HG03103 (cell line): ENCODE measurements around the gene TSPYL1.

Source experiments
- ATAC-seq: cut with Tn5 transposase; IDR thresholded peaks from one replicate; pipeline ENCODE4 v1.9.1; 2021; ENCODE audit warnings: low read depth; ENCODE audit not compliant: unreplicated experiment

TSPYL1 gene

DNA sequence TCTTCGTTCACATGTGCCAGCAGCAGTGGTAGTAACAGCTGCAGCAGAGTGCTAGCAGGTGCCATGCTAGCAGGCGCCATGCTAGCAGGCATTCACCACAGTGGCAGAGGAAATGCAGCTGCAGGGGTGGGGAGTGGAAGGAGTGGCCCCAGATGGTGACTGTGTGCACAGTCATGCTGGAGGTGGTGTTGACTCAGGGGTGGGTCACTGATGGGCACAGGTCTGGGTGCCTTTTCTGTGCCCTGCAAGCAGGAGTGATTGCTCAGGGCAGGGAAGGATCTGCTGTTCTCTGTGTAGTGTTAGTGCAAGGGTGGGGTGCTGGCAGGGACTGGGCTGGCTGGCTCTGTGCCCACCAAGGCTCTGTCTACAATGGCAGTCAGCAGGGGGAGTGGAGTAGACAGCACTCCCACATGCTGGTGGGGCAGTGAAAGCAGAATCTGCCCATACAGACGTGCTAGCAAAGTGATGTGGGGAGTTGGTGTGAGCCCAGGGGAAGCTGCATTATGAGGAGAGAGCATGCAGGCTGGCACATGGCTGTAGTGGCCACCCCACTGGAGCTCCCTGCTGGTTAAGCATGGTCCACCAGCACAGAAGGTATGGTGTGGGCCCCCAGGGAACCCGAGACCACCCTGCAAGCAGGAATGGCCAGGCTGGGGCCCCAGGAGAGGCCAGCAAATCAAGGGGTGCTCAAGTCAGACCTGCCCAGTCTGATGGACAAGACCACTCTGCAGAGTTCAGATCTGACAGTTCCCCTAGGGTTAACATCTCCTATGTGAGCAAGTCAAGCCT lies 14.5 kb downstream of the TSPYL1 start:
- no peak for ATAC-seq

DNA sequence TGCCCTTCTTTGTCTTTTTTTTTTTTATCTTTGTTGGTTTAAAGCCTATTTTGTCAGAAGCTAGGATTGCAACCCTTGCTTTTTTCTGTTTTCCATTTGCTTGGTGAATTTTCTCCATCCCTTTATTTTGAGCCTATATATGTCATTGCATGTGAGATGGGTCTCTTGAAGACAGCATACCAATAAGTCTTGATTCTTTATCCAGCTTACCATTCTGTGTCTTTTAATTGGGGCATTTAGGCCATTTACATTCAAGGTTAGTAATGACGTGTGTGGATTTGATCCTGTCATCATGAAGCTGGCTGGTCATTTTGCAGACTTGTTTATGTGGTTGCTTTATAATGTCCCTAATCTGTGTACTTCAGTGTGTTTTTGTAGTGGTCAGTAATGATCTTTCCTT lies 16.4 kb downstream of the TSPYL1 start:
- no peak for ATAC-seq

DNA sequence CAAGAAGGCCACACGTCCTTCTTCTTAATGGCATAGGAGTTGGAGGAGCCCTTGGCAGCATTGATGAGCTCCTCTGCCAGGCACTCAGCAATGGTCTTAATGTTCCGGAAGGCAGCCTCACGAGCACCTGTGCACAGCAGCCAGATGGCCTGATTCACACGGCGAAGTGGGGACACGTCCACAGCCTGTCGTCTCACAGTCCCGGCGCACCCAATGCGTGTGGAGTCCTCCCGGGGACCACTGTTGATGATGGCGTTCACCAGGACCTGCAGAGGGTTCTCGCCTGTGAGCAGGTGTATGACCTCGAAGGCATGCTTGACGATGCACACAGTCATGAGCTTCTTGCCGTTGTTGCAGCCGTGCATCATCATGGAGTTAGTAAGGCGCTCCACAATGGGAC lies 21.2 kb downstream of the TSPYL1 start:
- no peak for ATAC-seq

DNA sequence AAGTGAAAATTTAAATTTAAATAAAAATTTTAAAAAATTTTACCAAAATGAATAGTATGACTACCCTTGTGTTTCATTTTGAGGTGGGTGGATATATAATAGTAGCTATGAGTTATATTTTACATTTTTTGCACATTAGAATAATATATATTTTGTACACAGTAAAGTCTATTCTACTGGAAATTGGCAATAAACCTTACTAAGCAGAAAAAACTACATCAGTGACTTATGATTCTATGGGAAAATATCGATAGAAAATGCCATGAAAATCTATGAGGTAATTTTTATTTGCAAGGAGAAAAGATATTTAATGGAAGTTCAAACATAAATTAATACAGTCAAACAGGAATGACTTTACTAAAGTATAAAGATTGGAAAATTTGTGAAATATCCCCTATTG lies 23.0 kb downstream of the TSPYL1 start:
- no peak for ATAC-seq

DNA sequence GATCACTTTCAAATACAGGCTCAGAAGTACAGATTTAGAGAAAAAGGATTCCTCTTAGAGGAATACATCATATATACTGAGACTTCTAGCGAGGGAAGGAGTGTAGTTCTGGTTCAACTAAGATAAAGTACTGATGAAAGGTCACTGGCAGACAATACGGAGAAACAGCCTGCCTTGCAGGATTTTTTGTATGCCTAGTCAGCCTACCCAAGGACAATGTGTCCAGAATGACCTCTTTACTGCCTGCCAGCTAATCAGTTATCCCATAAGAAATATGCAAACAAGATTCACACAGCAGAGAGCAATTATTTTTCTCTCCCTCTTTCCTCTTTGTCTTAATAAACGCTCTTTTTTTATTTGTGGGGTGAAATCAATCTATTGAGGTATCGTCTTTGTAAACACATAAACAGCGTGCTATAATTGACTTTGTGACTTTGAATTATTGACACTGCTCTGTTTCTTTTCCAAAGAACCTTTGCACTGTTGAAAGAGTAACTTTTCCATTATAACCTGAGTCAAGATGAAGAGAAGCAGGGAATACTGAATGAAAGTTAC lies 24.4 kb downstream of the TSPYL1 start:
- ATAC-seq, result no peak

DNA sequence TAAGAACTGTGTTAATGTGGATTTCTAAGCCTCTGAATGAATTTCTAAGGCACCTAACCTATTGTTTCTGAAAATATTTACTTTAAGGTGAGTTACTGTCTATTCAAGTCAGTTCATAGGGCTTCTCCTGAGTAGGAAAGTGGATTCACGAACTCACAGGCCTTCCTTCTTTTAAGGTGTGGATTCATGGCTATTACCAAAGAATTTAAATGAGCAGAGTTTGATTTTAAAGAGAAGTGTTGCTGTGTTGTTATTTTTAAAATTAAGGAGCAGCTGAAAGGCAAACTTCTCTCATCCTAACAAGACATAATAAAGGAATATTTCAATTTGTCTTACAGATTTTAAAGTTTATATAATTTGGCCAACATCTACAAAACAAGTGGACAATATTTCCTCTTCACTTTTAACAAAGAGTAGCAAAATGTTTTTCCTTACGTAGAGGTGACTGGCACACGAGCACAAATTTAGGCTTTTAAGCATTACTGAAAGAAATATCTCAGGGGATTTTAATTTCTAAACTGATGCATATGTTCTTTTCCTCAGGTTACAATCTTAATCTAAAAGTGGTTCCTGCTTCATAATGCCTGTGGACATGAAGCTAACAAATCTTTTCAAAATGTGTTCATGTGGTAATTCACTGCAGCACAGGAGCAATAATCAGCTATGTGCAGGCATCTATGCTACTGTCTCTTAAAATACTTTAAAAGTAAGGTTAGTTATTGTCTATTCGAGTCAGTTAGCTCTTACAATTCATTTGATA lies 25.3 kb downstream of the TSPYL1 start:
- ATAC-seq, result peak; percentile 20

DNA sequence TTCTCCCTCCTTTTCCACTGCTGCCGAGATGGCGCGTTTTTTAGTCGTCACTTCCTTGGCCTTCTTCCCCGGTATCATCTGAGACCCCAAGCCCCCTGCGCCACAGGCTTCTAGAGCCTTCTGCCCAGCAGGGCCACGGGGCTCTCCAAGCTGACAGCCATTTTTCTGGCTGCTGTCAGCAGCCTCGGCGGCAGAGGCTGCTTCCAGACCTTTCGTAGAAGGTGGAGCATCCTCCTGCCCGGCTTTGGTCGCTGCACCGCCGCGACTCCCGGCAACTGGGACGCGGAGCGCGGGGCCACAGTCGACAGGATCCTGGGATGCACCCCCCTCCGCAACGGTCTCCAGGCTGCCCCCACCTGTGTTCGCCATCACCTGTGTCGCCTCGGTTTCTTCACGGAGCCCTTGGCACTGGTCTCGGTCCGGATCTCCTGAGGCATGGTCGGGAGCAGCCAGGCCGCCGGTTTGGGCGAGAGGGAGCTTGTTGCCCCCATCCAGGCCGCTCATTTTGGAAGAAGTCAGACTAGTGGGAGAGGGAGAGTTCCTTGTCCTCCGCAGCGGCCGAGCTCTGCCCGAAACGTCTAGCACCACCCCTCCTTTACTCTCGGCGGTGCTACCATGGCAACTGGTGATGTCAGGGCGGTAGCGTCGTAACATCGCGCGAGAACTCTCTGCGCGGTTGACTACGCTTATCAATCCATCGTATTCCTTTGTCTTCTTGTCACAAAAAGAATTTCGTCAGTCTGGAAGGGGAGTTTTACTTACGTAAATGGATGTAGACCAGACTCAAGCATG lies 26.0 kb downstream of the TSPYL1 start, which contains the start of gene TSPYL4:
Gene TSPYL4 (minus strand): TSS at position 571 of the 792 bp plus-strand sequence. CDS start 67 bp downstream, at position 504.
- peak; percentile 100 for ATAC-seq

GRCh38 chr6:116253188-116253504 lies 26.6 kb downstream of the TSPYL1 start:
- no peak for ATAC-seq

DNA sequence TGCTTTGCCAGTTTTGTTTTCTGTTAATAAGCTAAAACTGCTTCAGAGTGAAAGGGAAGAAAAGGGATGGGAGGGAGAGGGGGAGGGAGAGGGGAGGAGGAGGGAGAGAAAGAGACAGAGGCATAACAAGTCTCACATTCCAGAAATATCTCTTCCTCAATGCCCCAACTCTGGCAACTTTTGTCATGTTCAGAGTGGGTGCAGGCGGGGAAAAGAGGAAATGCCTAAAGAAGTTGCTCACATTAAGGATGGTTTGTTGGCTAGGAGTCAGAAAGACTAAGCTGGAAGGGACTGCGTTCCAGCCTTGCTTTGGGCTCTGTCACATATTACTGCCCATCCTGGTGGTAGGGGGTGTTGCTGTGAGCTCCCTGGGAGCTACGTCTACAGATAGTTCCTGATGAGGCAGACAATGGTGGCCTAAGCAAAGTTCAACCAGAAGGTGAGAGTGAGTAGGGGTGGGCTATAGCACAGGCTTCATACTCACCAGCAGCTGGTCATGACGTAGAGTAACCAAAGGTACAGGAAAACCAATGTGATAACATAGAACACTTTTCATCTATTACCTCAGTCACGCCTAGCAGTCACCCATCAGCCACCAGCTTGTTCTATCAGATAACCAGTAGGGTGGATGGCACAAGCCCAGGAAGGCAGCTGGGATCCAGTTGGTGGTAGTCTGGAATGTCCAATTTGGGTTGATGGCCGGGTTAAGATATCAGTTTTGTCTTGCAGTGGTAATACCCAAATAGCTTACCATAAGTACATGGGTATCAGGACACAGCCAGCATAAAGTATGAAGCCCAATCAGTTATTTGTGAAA lies 28.0 kb downstream of the TSPYL1 start:
- ATAC-seq, result no peak

DNA sequence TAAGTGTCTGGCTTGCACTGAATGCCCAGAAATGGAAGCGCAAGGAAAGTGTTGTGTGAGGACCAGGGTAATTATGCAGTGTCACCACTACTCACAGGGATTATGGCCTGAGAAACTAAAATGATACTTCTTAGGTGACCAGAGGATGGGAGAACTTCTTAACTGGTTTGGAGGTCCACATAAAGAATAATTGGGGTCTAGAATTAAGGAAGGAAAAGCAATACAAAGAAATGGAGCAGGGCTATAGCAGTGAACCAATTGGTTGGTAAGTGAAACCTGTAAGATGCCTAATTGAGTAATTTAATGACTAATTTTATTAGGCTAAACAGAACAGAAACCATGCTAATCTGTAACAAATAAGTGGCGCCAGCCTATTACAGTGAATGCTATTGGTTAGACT lies 31.2 kb downstream of the TSPYL1 start:
- ATAC-seq, result no peak

- ATAC-seq, result no peak
Observed at GRCh38 chr6:116247285-116247684, 32.4 kb downstream of the TSPYL1 start.

- no peak for ATAC-seq
Observed at GRCh38 chr6:116246089-116246488, 33.6 kb downstream of the TSPYL1 start.

GRCh38 chr6:116244284-116244683 lies 35.4 kb downstream of the TSPYL1 start:
- no peak for ATAC-seq

- no peak for ATAC-seq
Observed at GRCh38 chr6:116239856-116240255, 39.9 kb downstream of the TSPYL1 start.

- no peak for ATAC-seq
Observed at GRCh38 chr6:116239256-116239655, 40.5 kb downstream of the TSPYL1 start.

DNA sequence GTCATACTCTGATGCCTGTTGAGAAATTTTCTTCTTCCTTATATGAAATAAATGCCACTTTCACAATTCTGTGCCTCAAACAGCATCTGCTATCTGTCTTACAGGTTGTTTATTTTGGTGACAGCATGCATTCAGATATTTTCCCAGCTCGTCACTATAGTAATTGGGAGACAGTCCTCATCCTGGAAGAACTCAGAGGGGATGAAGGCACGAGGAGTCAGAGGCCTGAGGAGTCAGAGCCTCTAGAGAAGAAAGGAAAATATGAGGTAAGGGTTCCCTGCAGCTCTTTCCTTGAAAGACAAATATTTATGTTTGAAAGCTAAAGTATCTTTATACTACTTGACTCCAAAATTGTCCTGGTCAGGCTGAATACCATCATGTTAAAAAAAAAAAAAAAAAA lies 41.6 kb downstream of the TSPYL1 start:
- ATAC-seq, result no peak

GRCh38 chr6:116234689-116235088 lies 45.0 kb downstream of the TSPYL1 start:
- ATAC-seq, result no peak

DNA sequence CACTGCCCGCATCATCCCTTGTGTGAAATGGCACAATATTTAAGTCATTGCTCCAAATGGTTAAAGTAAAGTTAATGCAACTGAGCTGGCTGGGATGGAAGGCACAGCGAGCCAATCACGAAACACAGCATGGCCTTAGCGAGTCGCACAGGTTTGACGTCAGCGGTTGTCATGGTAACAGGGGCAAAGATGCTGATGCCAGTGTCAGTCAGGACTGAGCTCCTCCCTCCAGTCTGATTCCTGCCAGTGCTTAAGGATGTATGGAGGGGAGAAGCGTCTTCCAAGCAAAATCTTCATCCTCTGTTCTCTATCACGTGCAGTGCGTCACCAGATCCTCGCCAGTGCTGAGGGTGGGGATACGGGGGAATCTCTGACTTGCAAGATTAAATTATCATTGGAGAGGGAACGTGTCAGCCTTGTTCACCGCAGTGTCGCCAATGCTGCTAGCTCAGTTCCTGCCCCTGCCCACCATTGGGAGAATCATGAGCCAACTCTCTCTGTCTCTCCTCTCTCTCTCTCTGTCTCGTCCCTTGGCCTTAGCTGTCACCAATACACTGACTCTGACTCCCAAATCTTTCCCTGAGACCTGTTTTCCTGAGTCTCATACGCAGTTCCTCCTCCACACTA lies 50.3 kb downstream of the TSPYL1 start:
- no peak for ATAC-seq
